HG02870 (cell line): ENCODE data around the gene ZNF101.
"Not testable (repeated sequence)": the region's sequence is repeated elsewhere in the genome, so short reads cannot be mapped to it uniquely, and the experiment has no call there.

Experiments
- ATAC-seq: cut with Tn5 transposase; IDR thresholded peaks from one replicate; pipeline ENCODE4 v1.9.1; 2021; ENCODE audit warnings: mild to moderate bottlenecking, moderate library complexity; ENCODE audit not compliant: unreplicated experiment

The ZNF101 gene

DNA sequence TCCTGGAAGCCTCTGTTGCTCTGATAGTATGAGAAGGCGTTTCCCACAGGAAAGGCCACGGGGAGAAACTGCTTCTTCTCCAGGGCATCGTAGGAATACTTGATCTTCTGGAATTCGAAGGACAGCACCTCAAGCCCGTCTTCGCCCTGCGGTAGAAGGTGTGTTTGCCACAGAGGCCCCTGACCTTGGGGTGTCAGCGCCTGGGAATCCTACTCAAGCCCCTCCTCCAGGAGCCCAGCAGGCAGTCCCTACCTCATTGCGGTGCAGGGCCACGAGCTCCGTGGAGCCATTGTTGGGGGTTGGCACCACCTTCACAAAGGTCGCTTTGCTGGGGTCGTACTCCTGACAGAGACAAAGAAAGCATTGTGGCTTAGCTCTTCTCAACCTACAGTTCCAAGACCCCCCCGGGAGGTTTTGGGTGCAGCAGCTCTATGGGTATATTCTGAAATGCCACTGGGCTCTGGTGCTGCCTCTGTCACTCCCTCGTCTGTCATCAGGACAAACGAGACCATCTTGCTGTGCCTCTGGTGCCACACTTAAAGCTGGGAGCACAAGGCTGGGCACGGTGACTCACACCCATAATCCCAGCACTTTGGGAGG, 8.9 kb upstream of the ZNF101 start:
- ATAC-seq = no peak

DNA sequence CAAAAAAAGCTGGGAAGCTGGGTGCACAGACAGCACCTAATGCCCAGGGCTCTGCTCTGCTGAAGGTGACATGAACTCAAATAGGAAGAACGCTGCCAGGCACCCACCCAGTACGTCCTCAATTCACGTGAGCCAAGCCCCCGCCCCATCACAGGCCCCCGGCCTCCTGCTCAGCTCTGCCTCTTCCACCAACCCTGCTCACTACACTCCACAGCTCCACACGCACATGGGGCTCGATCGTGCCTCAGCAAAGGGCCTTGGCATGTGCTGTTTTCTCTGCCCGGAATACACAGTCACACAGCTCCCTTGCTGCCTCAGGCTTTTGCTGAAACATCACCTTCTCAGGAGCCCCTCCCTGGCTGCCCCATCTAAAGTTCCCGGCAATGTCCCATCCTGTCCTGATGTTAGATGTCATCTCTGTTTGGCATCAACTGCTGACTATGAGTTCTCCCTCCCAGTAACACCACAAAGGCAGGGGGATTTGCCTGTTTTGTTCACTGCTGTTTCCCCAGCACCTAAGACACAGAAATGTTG, 7.4 kb upstream of the ZNF101 start:
- ATAC-seq = no peak

DNA sequence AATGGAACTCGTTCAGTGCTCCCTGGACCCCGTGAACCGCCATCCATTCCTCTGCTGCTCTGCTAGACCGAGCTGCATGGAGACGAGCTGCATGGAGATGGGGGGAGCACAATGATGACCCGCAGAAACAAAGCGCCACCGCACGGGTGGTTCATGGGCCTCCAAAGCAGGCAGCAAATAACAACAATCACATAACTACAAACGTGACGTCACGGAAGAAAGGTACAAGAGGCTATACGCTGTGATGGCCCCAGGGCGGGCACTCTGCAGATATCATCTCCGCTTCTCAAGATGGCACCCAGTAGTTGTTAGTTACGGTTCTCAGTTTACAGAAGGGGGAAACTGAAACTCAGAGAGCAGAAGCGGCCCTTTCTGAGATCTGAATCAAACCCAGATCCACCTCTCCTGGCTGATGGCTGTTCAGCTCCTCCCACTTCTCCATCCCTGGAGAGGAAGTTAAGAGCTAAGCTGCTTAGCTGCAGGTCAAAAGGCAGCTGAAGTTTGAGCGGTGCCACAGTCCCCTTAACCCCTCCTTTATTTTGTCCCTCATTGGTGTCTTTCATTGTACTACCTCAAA, 6.9 kb upstream of the ZNF101 start:
- peak; percentile 46 for ATAC-seq

DNA sequence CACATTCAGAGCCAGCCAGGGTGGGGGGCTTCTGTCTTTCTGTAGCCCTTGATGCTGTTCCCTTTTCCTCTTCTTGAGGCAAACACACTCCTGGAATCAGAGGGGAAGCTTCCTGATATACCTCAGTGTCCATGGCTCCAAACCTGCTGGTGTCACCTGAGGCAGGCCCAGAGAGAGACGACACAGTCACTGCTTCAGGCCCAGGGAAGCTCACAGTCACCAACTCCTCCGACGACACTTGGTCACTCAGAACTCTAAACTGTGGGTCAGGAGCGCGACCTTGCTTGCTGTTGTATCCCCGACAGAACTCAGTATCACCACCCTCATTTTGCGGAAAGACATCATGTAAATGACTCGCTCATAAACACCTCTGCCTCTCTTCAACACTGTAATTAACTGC, 6.3 kb upstream of the ZNF101 start:
- no peak for ATAC-seq

DNA sequence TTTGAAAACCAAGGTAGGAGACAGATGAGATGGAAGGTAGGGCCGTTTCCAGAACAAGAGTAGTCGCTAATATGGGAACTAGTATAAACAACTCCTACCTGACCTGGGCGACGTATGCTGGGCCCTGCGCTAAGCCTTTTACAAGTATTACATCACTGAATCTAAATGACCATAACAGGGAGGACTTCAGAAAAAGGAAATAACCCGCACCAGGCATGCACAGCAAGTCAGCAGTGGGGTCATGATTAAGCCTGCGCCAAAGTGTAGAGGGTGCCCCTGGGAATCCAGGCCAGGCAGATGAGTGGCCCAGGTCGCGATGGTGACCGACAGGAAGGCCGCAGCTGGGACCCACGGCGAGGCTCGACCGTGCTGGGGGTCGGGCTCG, 5.8 kb upstream of the ZNF101 start:
- peak; percentile 0 for ATAC-seq

DNA sequence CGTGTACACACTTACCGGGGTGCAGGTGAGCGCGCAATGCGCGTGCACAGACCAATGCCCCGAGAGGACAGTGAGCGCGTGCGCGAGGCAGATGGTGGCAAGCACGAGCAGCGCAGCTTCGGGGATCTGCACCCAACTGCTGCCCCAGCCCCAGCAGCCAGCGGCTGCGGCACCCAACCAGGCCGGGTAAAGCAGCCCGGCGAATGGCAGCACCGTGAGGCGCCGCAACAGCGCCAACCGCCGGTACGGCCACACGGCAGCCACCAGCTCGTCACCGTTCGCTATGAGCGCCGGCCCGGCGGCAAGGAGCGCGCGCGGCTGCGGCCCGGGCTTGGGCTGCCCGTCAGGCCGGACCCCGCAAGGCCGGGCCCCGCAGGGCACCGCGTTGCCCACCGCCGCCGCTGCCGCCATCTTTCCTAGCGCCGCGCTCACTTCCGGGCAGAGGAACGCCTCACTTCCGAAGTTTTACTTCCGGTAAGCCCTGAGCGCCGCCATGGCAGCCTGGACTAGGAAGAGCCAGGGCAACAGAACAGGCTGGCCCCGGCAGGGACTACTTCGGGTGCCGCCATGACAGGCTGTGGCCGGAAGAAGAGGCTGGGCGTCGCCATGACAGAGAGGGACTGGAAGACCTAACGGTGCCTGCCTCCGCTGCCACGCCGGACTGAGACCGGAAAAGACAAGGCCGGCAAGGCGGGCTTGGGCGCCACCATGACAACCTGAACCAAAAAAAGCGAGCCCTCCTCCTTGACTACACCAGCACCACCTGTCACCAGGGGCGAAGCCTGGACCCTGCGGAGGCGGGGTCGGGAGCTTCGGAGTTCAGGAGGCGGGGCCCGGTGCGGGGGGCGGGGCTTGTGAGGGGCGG, 5.2 kb upstream of the ZNF101 start, which contains the start of gene ATP13A1:
Gene ATP13A1, minus strand, starts transcription at position 421 of the 865 bp plus-strand sequence. Its CDS starts 10 bp downstream, at position 411.
- peak; percentile 65 for ATAC-seq

DNA sequence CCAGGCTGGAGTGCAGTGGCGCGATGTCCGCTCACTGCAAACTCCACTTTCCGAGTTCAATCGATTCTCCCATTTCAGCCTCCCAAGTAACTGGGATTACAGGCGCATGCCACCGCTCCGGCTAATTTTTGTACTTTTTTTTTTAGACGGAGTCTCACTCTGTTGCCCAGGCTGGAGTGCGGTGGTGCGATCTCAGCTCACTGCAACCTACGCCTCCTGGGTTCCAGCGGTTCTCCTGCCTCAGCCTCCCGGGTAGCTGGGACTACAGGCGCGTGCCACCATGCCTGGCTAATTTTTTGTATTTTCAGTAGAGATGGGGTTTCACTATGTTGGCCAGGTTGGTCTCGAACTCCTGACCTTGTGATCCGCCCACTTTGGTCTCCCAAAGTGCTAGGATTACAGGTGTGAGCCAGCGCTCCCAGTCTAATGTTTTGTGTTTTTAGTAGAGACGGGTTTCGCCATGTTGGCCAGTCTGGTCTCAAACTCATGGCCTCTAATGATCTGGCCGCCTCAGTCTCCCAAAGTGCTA, 3.2 kb upstream of the ZNF101 start:
- ATAC-seq = not testable (repeated sequence)

DNA sequence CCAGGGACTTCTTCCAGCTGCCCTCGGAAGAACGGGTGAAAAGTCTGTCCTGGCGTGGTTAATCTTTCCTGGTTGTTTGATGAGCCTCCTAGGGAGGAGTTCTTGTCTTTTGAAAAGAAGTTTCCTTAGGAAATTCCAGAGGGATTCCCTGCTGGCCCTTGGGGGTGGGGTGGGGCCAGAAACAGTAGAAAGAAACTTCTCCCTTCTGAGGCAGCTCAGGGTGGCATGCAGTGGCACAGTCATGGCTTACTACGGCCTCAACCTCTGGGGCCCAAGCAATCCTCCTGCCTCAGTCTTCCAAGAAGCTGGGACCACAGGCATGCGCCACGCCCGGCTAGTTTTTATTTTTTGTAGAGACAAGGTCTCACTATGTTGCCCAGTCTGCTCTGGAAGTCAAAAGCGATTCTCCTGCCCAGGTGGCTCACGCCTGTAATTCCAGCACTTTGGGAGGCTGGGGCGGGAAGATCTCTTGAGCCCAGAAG, 1.5 kb downstream of the ZNF101 start:
- no peak for ATAC-seq

DNA sequence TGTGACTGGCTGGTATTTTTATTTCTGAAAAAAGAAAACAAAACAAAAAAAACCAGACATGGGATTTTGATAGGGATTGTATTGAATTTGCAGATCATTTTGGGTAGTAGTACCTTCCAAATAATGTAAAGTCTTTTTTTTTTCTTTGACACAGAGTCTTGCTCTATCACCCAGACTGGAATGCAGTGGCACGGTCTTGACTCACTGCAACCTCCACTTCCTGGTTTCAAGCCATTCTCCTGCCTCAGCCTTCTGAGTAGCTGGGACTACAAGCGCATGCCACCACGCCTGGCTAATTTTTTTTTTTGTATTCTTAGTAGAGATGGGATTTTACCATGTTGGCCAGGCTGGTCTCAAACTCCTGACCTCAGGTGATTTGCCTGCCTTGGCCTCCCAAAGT, 4.2 kb downstream of the ZNF101 start:
- ATAC-seq = no peak

DNA sequence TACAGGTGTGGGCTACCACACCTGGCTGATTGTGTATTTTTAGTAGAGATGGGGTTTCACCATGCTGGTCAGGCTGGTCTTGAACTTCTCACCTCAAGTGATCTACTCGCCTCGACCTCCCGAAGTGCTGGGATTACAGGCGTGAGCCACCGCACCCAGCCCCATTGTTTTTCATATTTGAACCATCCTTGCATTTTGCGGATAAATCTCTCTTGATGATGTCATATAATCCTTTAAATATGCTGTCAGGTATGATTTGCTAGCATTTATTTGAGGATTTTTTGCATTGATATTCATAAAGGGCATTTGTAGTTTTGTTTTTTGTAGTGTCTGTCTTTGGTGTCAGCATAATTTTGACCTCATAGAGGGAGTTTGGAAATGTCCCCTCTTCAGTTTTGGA, 5.7 kb downstream of the ZNF101 start:
- no peak for ATAC-seq

DNA sequence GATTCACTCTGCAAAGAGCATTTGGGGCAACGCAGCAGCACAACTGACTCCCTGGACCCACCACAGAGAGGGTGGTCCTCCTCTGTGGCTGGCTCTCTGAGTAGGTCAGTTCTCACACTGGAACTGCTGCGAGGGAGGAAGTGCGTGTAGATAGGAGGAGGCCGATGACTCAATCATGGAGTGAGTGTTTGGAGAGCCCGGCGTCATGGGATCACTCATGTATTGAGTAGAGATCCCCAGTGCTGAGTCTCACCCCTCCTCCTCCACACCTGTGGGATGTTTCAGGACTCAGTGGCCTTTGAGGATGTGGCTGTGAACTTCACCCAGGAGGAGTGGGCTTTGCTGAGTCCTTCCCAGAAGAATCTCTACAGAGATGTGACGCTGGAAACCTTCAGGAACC, 8.9 kb downstream of the ZNF101 start:
- no peak for ATAC-seq

DNA sequence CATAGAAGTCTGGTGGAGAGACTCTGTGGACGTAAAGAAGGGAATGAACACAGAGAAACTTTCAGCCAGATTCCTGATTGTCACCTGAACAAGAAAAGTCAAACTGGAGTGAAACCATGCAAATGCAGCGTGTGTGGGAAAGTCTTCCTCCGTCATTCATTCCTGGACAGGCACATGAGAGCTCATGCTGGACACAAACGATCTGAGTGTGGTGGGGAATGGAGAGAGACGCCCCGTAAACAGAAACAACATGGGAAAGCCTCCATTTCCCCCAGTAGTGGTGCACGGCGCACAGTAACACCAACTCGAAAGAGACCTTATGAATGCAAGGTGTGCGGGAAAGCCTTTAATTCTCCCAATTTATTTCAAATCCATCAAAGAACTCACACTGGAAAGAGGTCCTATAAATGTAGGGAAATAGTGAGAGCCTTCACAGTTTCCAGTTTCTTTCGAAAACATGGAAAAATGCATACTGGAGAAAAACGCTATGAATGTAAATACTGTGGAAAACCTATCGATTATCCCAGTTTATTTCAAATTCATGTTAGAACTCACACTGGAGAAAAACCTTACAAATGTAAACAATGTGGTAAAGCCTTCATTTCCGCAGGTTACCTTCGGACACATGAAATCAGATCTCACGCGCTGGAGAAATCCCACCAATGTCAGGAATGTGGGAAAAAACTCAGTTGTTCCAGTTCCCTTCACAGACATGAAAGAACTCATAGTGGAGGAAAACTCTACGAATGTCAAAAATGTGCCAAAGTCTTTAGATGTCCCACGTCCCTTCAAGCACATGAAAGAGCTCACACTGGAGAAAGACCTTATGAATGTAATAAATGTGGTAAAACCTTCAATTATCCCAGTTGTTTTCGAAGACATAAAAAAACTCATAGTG, 10.8 kb downstream of the ZNF101 start:
- no peak for ATAC-seq

DNA sequence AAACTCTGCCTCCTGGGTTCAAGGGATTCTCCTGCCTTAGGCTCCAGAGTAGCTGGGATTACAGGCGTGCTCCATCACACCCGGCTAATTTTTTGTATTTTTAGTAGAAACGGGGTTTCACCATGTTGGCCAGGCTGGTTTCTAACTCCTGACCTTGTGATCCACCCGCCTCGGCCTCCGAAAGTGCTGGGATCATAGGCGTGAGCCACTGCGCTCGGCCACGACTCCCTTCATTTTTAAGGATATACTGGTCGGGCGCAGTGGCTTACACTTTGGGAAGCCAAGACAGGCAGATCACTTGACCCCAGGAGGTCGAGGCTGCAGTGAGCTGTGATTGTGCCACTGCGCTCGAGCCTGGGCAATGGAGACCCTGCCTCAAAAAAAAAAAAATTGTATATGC, 17.5 kb downstream of the ZNF101 start:
- not testable (repeated sequence) for ATAC-seq

DNA sequence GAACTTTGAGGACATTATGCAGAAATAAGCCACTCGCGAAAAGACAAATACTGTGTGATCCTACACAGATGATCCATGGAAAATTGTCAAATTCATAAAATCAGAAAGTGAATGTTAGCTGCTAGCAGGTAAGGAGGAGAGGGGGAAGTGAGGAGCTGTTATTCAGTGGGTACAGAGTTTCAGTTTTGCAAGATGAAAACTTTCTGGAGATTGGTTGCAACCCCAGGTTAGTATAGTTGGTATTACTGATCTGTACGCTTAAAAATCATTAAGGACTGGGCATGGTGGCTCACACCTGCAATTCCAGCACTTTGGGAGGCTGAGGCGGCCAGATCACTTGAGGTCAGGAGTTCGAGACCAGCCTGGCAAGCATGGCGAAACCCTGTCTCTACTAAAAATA, 17.9 kb downstream of the ZNF101 start:
- ATAC-seq = no peak

DNA sequence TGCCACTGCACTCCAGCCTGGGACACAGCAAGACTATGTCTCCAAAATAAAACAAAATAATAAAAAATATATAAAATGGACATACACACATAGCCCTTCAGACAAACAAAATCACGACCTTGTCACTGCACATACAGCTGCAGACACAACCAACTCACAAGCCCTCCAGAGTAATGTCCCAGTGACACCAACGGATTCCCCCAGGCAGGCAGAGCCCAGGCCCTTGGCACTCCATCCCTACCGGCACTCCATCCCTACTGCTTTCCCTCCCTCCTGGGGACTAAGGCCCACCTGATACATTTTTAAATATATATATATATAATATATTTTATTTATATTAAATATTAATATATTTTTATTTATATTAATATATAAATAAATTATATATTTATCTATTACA, 18.5 kb downstream of the ZNF101 start:
- ATAC-seq = no peak

DNA sequence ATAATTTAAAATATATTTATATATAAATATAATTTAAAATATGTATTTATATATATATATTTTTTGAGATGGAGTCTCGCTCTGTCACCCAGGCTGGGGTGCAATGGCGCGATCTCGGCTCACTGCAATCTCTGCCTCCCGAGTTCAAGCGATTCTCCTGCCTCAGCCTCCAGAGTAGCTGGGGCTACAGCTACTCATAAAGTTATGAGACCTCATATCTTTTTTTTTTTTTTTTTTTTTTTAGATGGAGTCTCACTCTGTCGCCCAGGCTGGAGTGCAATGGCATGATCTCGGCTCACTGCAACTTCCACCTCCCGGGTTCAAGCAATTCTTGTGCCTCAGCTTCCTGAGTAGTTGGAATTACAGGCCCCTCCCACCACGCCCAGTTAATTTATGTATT, 20.4 kb downstream of the ZNF101 start:
- ATAC-seq = not testable (repeated sequence)

DNA sequence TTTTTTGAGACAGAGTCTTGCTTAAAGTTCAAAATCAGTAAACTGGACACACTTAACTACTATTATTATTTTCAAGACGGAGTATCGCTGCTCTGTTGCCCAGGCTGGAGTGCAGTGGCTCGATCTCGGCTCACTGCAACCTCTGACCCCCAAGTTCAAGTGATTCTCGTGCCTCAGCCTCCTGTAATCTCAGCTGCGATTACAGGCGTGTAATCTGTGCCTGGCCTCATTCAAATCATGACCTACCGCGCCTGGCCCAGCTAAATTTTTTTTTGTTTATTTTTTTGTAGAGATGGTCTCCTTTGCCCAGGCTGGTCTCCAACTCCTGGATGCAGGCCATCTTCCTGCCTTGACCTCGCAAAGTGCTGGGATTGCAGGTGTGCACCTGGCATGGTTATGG, 23.0 kb downstream of the ZNF101 start:
- ATAC-seq = no peak

DNA sequence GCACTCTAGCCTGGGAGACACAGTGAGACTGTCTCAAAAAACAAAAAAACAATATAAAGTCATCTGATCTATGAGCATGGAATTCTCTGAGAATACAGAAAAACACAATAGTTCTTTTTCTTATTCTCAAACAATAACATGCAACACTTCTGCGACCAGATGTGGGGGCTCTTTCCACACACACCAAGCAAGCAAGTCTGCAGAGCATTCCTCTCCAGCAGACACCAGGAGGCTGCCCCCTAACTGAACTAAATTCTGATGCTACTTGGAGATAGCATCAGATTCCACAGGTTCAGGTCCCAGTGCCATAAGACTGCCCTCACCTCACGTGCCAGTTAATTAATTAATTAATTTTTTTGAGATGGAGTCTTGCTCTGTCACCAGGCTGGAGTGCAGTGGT, 27.7 kb downstream of the ZNF101 start:
- ATAC-seq = no peak

DNA sequence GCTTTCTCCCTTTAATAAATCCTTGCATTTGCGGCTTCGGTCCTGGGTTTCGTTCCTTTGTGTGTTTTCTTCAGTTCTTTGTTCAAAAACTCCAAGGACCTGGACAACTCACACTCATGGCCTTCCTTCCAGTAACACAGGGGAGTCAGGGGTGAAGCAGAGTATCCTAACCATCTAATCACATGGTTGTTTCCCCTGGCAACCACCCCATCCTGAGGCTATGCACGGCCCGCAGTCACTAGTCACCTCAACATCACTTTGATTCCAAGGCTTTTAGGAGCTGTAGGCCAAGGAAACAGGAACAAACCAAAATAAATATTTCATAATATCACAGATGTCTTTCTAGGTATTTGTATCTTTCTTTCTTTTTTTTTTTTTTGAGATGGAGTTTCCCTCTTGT, 28.9 kb downstream of the ZNF101 start:
- no peak for ATAC-seq

DNA sequence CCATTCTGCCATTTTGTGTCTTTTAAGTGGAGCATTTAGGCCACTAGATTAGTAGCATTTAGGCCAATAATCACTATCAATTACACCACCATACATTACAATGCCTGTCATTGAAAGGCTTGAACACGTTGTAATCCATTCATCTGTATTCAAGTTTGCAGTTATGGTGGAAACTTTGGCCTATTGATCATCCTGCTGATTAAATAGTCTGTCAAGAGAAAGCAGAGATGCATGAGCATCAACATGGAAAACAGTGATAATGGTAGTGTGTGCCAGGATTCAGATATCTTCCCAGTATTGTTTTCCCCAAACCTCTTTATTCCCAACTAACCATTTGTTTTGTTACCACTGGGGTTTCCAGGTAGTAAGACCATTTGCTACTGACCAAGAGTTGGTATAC, 31.9 kb downstream of the ZNF101 start:
- not testable (repeated sequence) for ATAC-seq
